Gastroesophageal sphincter (tissue), 4 donors: Measurements from ENCODE around the gene EIF2D. TPM values are rescaled to one million over a fixed set of nuclear protein-coding genes. Genes with fewer than 3 reads are reported as not detected.
A peak's percentile ranks its signal among the peaks of the same experiment; 100 is the strongest.

Experiments
- ATAC-seq: fragments of 150-250 bp; one replicate; pipeline ENCODE4 v1.9.1; 2016; ENCODE audit warnings: mild to moderate bottlenecking, moderate library complexity
- H3K27ac ChIP-seq, 4 donors: fragments of 200-600 bp; sonication (generic) in 3 of 4; 1 replicate in 3 of 4; 2 replicates in 1 of 4; pipeline ENCODE4 v1.5.1; 2016 to 2019
- H3K27me3 ChIP-seq: fragments of 200-600 bp; sonication (generic); one replicate; pipeline ENCODE4 v1.5.1; 2019
- H3K36me3 ChIP-seq, 2 donors: fragments of 200-600 bp; sonication (generic); one replicate each; pipeline ENCODE4 v1.5.1; 2019; ENCODE audit warnings: control low read depth in 1 of 2
- H3K4me1 ChIP-seq, 3 donors: fragments of 200-600 bp; sonication (generic); 1 replicate in 2 of 3; 2 replicates in 1 of 3; pipeline ENCODE4 v1.5.1; 2016 to 2019; ENCODE audit warnings: control low read depth in 2 of 3
- H3K4me3 ChIP-seq, 2 donors: fragments of 200-600 bp; sonication (generic); one replicate each; pipeline ENCODE4 v1.5.1; 2019; ENCODE audit warnings: mild to moderate bottlenecking in 1 of 2, moderate library complexity in 1 of 2
- H3K9me3 ChIP-seq, 3 donors: fragments of 200-600 bp; sonication (generic); one replicate each; pipeline ENCODE4 v1.5.1; 2017 to 2019; ENCODE audit warnings: control low read depth in 2 of 3
- CTCF ChIP-seq, 4 experiments: fragments of 200-600 bp in 2 of 4; fragments of 450-650 bp in 2 of 4; sonication (generic) in 1 of 4; IDR thresholded peaks; one replicate each; pipeline ENCODE4 v1.5.1; 2017 to 2019; ENCODE audit warnings: antibody characterized with exemption in 4 of 4, mild to moderate bottlenecking in 2 of 4, moderate library complexity in 2 of 4
- EP300 ChIP-seq: sonication (generic); formaldehyde crosslinking; IDR thresholded peaks from one replicate; pipeline ENCODE4 v1.6.1; 2017; ENCODE audit warnings: antibody characterized with exemption, mild to moderate bottlenecking
- POLR2A ChIP-seq, 2 donors: fragments of 450-650 bp; IDR thresholded peaks; one replicate each; pipeline ENCODE4 v1.6.1; 2017; ENCODE audit warnings: antibody characterized with exemption in 2 of 2, mild to moderate bottlenecking in 2 of 2, moderate library complexity in 1 of 2
- POLR2AphosphoS5 ChIP-seq: sonication (generic); formaldehyde crosslinking; IDR thresholded peaks from one replicate; pipeline ENCODE4 v1.6.1; 2017; ENCODE audit warnings: antibody characterized with exemption
- WGBS, 2 donors: methylation state at CpG; one replicate each; pipeline ENCODE4 v1.1.5; 2018; ENCODE audit warnings: low coverage in 1 of 2; 5-methylcytosine and 5-hydroxymethylcytosine counted together
- total RNA-seq, 4 donors: library from RNA; depleted of rRNA; stranded (reverse); fragments of >200 nt; gene quantifications; one replicate each; pipeline ENCODE4 v1.1.0, GENCODE V29; 2016

Gene EIF2D
- total RNA-seq, 4 donors from 2014 or later: 43.7 to 60.1 (median 52.6) TPM

GRCh38 chr1:206657751-206658150, 45.5 kb upstream of the EIF2D start:
- Histone ChIP-seq H3K36me3 (no peaks in the 10 kb centered on the region), H3K4me3 (no peak overlapping the region), H3K9me3 (no peaks in the 10 kb centered on the region), H3K27me3 (peaks cover 6% of the 10 kb centered on the region), H3K4me1 (peaks cover 0 to 30% (median 0%) of the 10 kb centered on the region in 3 donors), H3K27ac (no peak overlapping the region)
- no peak for TF ChIP-seq POLR2AphosphoS5
- no peak for TF ChIP-seq CTCF (IDR thresholded peaks at IDR 0.05)
- no peak for TF ChIP-seq EP300
- TF ChIP-seq POLR2A (IDR thresholded peaks at IDR 0.05): no peak
- WGBS, 2 donors: 33 to 50% methylated on average over 5 to 6 of the region's 6 CpGs
- ATAC-seq: no peak

GRCh38 chr1:206656936-206657335, 44.7 kb upstream of the EIF2D start:
- no peak overlapping the region for H3K27ac ChIP-seq
- TF ChIP-seq POLR2A (IDR thresholded peaks at IDR 0.05) (no peak), EP300 (no peak), CTCF (IDR thresholded peaks at IDR 0.05) (no peak), POLR2AphosphoS5 (no peak)
- no peaks in the 10 kb centered on the region for H3K9me3 ChIP-seq
- H3K27me3 ChIP-seq: peaks cover 6% of the 10 kb centered on the region
- no peak for ATAC-seq
- 81 to 92% methylated on average over 3 of the region's 3 CpGs for WGBS, 2 donors
- H3K4me1 ChIP-seq: peaks cover 0 to 30% (median 0%) of the 10 kb centered on the region in 3 donors
- H3K4me3 ChIP-seq: no peak overlapping the region
- H3K36me3 ChIP-seq: peaks cover 0 to 2% of the 10 kb centered on the region in 2 donors

GRCh38 chr1:206655471-206655882, 43.2 kb upstream of the EIF2D start:
- no peak for TF ChIP-seq EP300
- H3K4me3 ChIP-seq: no peak overlapping the region
- WGBS, 2 donors: 20 to 43% methylated on average over 1 of the region's 4 CpGs
- H3K36me3 ChIP-seq: peaks cover 0 to 15% of the 10 kb centered on the region in 2 donors
- H3K4me1 ChIP-seq: peaks cover 0 to 30% (median 0%) of the 10 kb centered on the region in 3 donors
- H3K9me3 ChIP-seq: no peaks in the 10 kb centered on the region
- peak overlapping the region in 1 of 4 donors; percentile 43 for H3K27ac ChIP-seq
- H3K27me3 ChIP-seq: peaks cover 6% of the 10 kb centered on the region
- ATAC-seq: no peak

GRCh38 chr1:206654828-206655227, 42.6 kb upstream of the EIF2D start:
- Histone ChIP-seq H3K27me3 (peaks cover 6% of the 10 kb centered on the region), H3K9me3 (no peaks in the 10 kb centered on the region), H3K4me1 (peaks cover 0 to 35% (median 0%) of the 10 kb centered on the region in 3 donors), H3K4me3 (no peak overlapping the region), H3K27ac (peak overlapping the region in 1 of 4 donors; percentile 43), H3K36me3 (peaks cover 0 to 15% of the 10 kb centered on the region in 2 donors)
- no peak for TF ChIP-seq POLR2AphosphoS5
- TF ChIP-seq POLR2A (IDR thresholded peaks at IDR 0.05): no peak
- no peak for TF ChIP-seq EP300
- TF ChIP-seq CTCF (IDR thresholded peaks at IDR 0.05): no peak
- 42 to 71% methylated on average over 2 of the region's 2 CpGs for WGBS, 2 donors
- ATAC-seq: no peak

GRCh38 chr1:206653715-206654459, 41.6 kb upstream of the EIF2D start:
- peaks cover 0 to 24% of the 10 kb centered on the region in 2 donors for H3K36me3 ChIP-seq
- H3K27ac ChIP-seq: peak overlapping the region in 1 of 4 donors; percentile 43
- H3K4me3 ChIP-seq: no peak overlapping the region
- H3K27me3 ChIP-seq: no peaks in the 10 kb centered on the region
- no peak for ATAC-seq
- 55 to 58% methylated on average over 6 to 7 of the region's 7 CpGs for WGBS, 2 donors
- peaks cover 0 to 33% (median 0%) of the 10 kb centered on the region in 3 donors for H3K4me1 ChIP-seq
- TF ChIP-seq EP300 (no peak), CTCF (IDR thresholded peaks at IDR 0.05) (no peak), POLR2AphosphoS5 (no peak)
- H3K9me3 ChIP-seq: no peaks in the 10 kb centered on the region
